Stomach smooth muscle (tissue), 2 donors: Measurements from ENCODE around the gene AFF4.
"Not testable (repeated sequence)": the region's sequence is repeated elsewhere in the genome, so short reads cannot be mapped to it uniquely, and the experiment has no call there.

Source experiments
- H3K27ac ChIP-seq: one replicate; pipeline ENCODE4 v1.7.0; 2013; ENCODE audit warnings: mild to moderate bottlenecking, low read length, inconsistent platforms
- H3K27me3 ChIP-seq, 2 donors: one replicate each; pipeline ENCODE4 v1.7.0; 2013; ENCODE audit warnings: low read length in 2 of 2; ENCODE audit not compliant: insufficient read depth in 2 of 2, control insufficient read depth in 1 of 2
- H3K36me3 ChIP-seq, 2 donors: one replicate each; pipeline ENCODE4 v1.7.0; 2013; ENCODE audit warnings: low read length in 2 of 2; ENCODE audit not compliant: control insufficient read depth in 2 of 2, insufficient read depth in 2 of 2
- H3K4me1 ChIP-seq: one replicate; pipeline ENCODE4 v1.7.0; 2013; ENCODE audit warnings: low read length; ENCODE audit not compliant: control insufficient read depth, insufficient read depth
- H3K4me3 ChIP-seq, 2 donors: one replicate each; pipeline ENCODE4 v1.7.0; 2013; ENCODE audit warnings: low read length in 2 of 2
- H3K9ac ChIP-seq, 2 donors: one replicate each; pipeline ENCODE4 v1.7.0; 2013; ENCODE audit warnings: low read length in 2 of 2, mild to moderate bottlenecking in 1 of 2
- H3K9me3 ChIP-seq, 2 donors: one replicate each; pipeline ENCODE4 v1.7.0; 2013; ENCODE audit warnings: low read length in 2 of 2; ENCODE audit not compliant: control insufficient read depth in 2 of 2
- donor health status: healthy.
- donor health status: Pancreatic carcinoma.

Gene AFF4

GRCh38 chr5:132952829-132953228 is 10.6 kb downstream of the AFF4 start:
- H3K9me3 ChIP-seq: no peaks in the 10 kb centered on the region
- H3K36me3 ChIP-seq: peaks cover 0 to 3% of the 10 kb centered on the region in 2 donors
- H3K4me1 ChIP-seq: peaks cover 15% of the 10 kb centered on the region
- H3K9ac ChIP-seq: no peak overlapping the region
- no peaks in the 10 kb centered on the region for H3K27me3 ChIP-seq
- no peak overlapping the region for H3K27ac ChIP-seq
- no peak overlapping the region for H3K4me3 ChIP-seq

GRCh38 chr5:132951897-132952296 is 11.5 kb downstream of the AFF4 start:
- peaks cover 0 to 3% of the 10 kb centered on the region in 2 donors for H3K36me3 ChIP-seq
- peaks cover 18% of the 10 kb centered on the region for H3K4me1 ChIP-seq
- no peaks in the 10 kb centered on the region for H3K27me3 ChIP-seq
- H3K9me3 ChIP-seq: no peaks in the 10 kb centered on the region
- no peak overlapping the region for H3K9ac ChIP-seq
- no peak overlapping the region for H3K27ac ChIP-seq
- H3K4me3 ChIP-seq: no peak overlapping the region

DNA sequence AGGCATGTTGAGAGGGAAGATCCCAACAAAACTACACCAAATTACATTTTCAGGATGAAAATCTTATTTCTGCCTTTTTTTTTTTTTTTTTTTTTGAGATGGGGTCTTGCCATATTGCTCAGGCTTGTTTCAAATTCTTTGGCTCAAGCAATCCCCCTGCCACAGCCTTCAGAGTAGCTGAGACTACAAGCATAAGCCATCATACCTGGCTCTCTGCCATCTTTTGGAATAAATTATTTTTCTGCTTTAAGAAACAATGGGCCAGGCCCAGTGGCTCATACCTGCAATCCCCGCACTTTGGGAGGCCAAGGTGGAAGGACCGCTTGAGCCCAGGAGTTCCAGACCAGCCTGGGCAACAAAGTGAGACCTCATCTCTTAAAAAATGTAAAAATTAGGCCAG is 14.3 kb downstream of the AFF4 start:
- Histone ChIP-seq H3K27me3 (no peaks in the 10 kb centered on the region), H3K4me3 (no peak overlapping the region), H3K27ac (no peak overlapping the region), H3K9ac (no peak overlapping the region), H3K4me1 (peaks cover 14% of the 10 kb centered on the region), H3K9me3 (no peaks in the 10 kb centered on the region), H3K36me3 (no peaks in the 10 kb centered on the region)

DNA sequence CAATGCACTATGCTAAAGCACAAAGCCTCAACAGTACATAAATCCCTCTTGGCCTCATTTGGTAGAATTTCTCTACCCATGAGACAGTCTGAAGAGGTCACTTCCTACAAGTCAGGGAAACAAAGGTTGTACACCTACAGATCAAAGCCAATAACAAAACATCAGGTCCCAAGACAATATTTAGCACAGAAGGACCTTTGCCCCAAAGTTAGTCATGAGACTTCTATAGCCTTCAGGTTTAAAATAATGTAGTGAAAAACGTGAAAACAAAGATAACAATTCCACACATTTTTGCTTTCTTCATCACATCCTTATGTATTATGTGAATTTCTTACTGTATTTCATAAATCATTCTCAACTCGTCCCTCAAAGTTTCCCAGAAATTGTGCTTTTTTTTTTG is 15.8 kb downstream of the AFF4 start:
- Histone ChIP-seq H3K4me1 (peaks cover 11% of the 10 kb centered on the region), H3K27ac (no peak overlapping the region), H3K4me3 (no peak overlapping the region)

DNA sequence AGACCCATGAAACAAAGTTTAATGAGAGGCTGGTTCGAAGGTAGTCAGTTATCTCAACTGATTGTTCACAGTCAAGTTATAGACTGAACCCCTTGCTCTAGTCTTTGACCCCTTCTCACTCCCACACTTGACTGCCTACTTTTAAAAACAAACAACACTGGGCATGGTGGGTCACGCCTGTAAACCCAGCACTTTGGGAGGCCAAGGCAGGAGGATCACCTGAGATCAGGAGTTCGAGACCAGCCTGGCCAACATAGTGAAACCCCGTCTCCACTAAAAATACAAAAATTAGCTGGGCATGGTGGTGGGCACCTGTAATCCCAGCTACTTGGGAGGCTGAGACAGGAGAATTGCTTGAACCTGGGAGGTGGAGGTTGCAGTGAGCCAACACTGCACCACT is 18.1 kb downstream of the AFF4 start:
- H3K4me1 ChIP-seq: peaks cover 20% of the 10 kb centered on the region
- not testable (repeated sequence) for H3K9me3 ChIP-seq, H3K27me3 ChIP-seq, H3K4me3 ChIP-seq, H3K36me3 ChIP-seq, H3K27ac ChIP-seq, H3K9ac ChIP-seq

More for the DNA sequence above, 15.8 kb downstream of the AFF4 start:
- Histone ChIP-seq H3K9ac (no peak overlapping the region), H3K27me3 (no peaks in the 10 kb centered on the region), H3K9me3 (no peaks in the 10 kb centered on the region), H3K36me3 (peaks cover 0 to 2% of the 10 kb centered on the region in 2 donors)

DNA sequence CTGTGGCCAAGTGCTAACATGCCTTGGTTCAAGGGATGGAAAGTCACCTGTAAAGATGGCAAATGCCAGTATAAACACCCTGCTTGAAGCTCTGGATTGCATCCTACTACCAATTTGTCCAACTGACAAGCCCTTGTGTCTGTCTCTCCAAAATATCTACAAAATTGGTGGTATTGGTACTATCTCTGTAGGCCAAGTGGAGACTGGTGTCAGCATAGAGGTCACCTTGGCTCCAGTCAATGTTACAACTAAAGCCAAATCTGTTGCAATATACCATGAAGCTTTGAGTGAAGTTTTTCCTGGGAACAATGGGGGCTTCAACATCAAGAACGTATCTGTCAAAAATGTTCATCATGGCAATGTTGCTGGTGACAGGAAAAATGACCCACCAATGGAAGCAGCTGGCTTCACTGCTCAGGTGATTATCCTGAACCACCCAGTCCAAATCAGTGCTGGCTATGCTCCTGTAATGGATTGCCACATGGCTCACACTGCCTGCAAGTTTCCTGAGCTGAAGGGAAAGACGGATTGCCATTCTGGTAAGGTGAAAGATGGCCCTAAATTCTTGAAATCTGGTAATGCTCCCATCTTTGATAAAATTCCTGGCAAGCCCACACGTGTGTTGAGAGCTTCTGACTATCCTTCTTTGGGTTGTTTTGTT is 19.9 kb downstream of the AFF4 start:
- H3K4me1 ChIP-seq: peaks cover 20% of the 10 kb centered on the region

DNA sequence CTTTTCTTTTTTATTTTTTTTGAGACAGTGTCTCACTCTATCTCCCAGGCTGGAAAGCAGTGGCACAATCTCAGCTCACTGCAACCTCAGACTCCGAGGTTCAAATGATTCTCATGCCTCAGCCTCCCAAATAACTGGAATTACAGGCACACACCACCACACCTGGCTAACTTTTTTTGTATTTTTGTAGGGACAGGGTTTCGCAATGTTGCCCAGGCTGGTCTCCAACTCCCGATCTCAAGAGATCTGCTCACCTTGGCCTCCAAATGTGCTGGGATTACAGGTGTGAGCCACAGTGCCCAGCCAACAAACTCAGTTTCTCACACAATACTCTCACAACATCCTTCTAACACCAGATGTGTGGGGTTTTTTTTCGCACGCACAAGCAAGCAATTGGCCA is 22.1 kb downstream of the AFF4 start:
- peaks cover 17% of the 10 kb centered on the region for H3K4me1 ChIP-seq
- no peaks in the 10 kb centered on the region for H3K27me3 ChIP-seq
- H3K9me3 ChIP-seq: no peaks in the 10 kb centered on the region
- no peak overlapping the region for H3K27ac ChIP-seq
- no peak overlapping the region for H3K4me3 ChIP-seq
- no peak overlapping the region for H3K9ac ChIP-seq
- H3K36me3 ChIP-seq: peaks cover 0 to 3% of the 10 kb centered on the region in 2 donors

More for the DNA sequence above, 19.9 kb downstream of the AFF4 start:
- Histone ChIP-seq H3K4me3 (no peak overlapping the region), H3K9me3 (no peaks in the 10 kb centered on the region), H3K36me3 (peaks cover 0 to 3% of the 10 kb centered on the region in 2 donors), H3K27ac (no peak overlapping the region), H3K27me3 (no peaks in the 10 kb centered on the region), H3K9ac (no peak overlapping the region)

DNA sequence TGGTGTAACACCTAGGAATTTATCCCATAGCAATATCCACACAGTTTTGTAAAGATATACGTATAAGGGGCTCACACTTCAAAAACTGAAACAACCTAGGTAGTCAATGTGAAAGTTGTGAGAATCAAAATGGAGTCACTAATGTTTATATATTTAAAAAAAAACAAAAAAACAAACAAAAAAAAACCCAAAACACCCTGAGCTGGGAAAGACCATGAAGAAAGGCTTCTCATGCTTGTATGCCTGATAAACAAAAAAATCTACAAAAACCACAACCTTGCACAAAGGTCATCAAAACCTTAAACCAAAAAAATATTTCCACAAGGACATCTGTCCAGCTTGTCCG is 35.4 kb downstream of the AFF4 start:
- no peaks in the 10 kb centered on the region for H3K27me3 ChIP-seq
- H3K36me3 ChIP-seq: peaks cover 21 to 29% of the 10 kb centered on the region in 2 donors
- H3K4me1 ChIP-seq: no peaks in the 10 kb centered on the region
- no peaks in the 10 kb centered on the region for H3K9me3 ChIP-seq
- no peak overlapping the region for H3K9ac ChIP-seq
- no peak overlapping the region for H3K27ac ChIP-seq
- H3K4me3 ChIP-seq: no peak overlapping the region

- Histone ChIP-seq H3K27ac (no peak overlapping the region), H3K4me3 (no peak overlapping the region), H3K36me3 (peaks cover 20 to 29% of the 10 kb centered on the region in 2 donors), H3K4me1 (no peaks in the 10 kb centered on the region), H3K9ac (no peak overlapping the region), H3K9me3 (no peaks in the 10 kb centered on the region), H3K27me3 (no peaks in the 10 kb centered on the region)
These were observed 35.9 kb downstream of the AFF4 start for GRCh38 chr5:132927355-132928061.

- Histone ChIP-seq H3K4me3 (no peak overlapping the region), H3K36me3 (peaks cover 24 to 31% of the 10 kb centered on the region in 2 donors), H3K27ac (no peak overlapping the region), H3K4me1 (no peaks in the 10 kb centered on the region), H3K27me3 (no peaks in the 10 kb centered on the region), H3K9ac (no peak overlapping the region), H3K9me3 (no peaks in the 10 kb centered on the region)
These were observed 37.0 kb downstream of the AFF4 start for GRCh38 chr5:132926437-132926836.

DNA sequence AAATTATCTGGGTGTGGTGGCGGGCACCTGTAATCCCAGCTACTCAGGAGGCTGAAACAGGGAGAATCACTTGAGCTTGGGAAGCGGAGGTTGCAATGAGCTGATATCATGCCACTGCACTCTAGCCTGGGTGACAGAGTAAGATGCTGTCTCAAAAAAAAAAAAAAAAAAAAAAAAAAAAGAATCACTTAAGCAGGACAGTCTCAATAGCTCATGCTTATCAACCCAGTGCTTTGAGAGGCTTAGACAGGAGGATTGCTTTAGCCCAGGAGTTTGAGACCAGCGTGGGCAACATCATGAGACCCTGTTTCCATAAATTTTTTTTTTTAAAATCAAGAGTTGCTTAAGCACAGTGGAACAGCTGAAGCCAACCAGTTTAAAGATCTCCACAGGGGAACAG is 47.3 kb downstream of the AFF4 start:
- no peak overlapping the region for H3K9ac ChIP-seq
- no peaks in the 10 kb centered on the region for H3K27me3 ChIP-seq
- H3K4me1 ChIP-seq: no peaks in the 10 kb centered on the region
- H3K4me3 ChIP-seq: no peak overlapping the region
- peaks cover 8 to 11% of the 10 kb centered on the region in 2 donors for H3K36me3 ChIP-seq
- no peak overlapping the region for H3K27ac ChIP-seq
- H3K9me3 ChIP-seq: no peaks in the 10 kb centered on the region
